Keratinocyte (primary cell): ENCODE data around the gene ZFPL1. TPM values are rescaled to one million over a fixed set of nuclear protein-coding genes. Genes with fewer than 3 reads are reported as not detected.

Source experiments
- DNase-seq: peaks from one replicate; pipeline ENCODE4 v3.0.0-alpha.2; 2011; ENCODE audit warnings: low read depth, missing footprints, low spot score
- FAIRE-seq: peaks from 2 replicates; lab custom pipeline; 2011; peaks lifted over from hg19 to GRCh38; lab: Jason Lieb, UNC
- H2AFZ ChIP-seq: 2 replicates; pipeline ENCODE4 v1.6.0; 2012; ENCODE audit warnings: low read length, control low read depth, inconsistent platforms; ENCODE audit not compliant: control insufficient read depth
- H3K27ac ChIP-seq: 2 replicates; pipeline ENCODE4 v1.5.1; 2011; ENCODE audit warnings: low read length; ENCODE audit not compliant: control insufficient read depth, insufficient read depth
- H3K27me3 ChIP-seq: 3 replicates; pipeline ENCODE4 v1.6.0; 2011; ENCODE audit warnings: low read length; ENCODE audit not compliant: control insufficient read depth, insufficient read depth; ENCODE audit errors: extremely low read depth
- H3K36me3 ChIP-seq, 2 experiments: 2 replicates in 1 of 2; 3 replicates in 1 of 2; pipeline ENCODE4 v1.5.1; 2011; ENCODE audit warnings: low read length in 2 of 2, mild to moderate bottlenecking in 1 of 2; ENCODE audit not compliant: control insufficient read depth in 2 of 2, insufficient read depth in 2 of 2; ENCODE audit errors: extremely low read depth in 1 of 2
- H3K4me1 ChIP-seq: 3 replicates; pipeline ENCODE4 v1.5.1; 2011; ENCODE audit warnings: low read length; ENCODE audit not compliant: control insufficient read depth, insufficient read depth; ENCODE audit errors: extremely low read depth
- H3K4me2 ChIP-seq: 3 replicates; pipeline ENCODE4 v1.6.0; 2011; ENCODE audit warnings: low read depth, low read length; ENCODE audit not compliant: control insufficient read depth, insufficient read depth; ENCODE audit errors: extremely low read depth
- H3K4me3 ChIP-seq, 3 experiments: fragments of 200-600 bp in 1 of 3; sonication (generic) in 1 of 3; 2 replicates in 2 of 3; 3 replicates in 1 of 3; pipeline ENCODE4 v1.5.1; 2011 to 2016; ENCODE audit warnings: low read length in 3 of 3, mild to moderate bottlenecking in 3 of 3, control low read depth in 2 of 3, inconsistent platforms in 1 of 3, low read depth in 1 of 3, mixed read lengths in 1 of 3, mixed run types in 1 of 3, moderate library complexity in 1 of 3; ENCODE audit not compliant: control insufficient read depth in 2 of 3, insufficient read depth in 2 of 3; ENCODE audit errors: extremely low read depth in 1 of 3
- H3K79me2 ChIP-seq: 2 replicates; pipeline ENCODE4 v1.6.0; 2012; ENCODE audit warnings: low read length; ENCODE audit not compliant: control insufficient read depth, insufficient read depth
- H3K9ac ChIP-seq: 3 replicates; pipeline ENCODE4 v1.6.0; 2011; ENCODE audit warnings: low read length; ENCODE audit not compliant: control insufficient read depth, insufficient read depth; ENCODE audit errors: extremely low read depth
- H3K9me1 ChIP-seq: 3 replicates; pipeline ENCODE4 v1.6.0; 2011; ENCODE audit warnings: low read length; ENCODE audit not compliant: control insufficient read depth, insufficient read depth; ENCODE audit errors: extremely low read depth
- H3K9me3 ChIP-seq: 2 replicates; pipeline ENCODE4 v1.5.1; 2012; ENCODE audit warnings: low read depth, low read length; ENCODE audit not compliant: control insufficient read depth
- H4K20me1 ChIP-seq: 3 replicates; pipeline ENCODE4 v1.6.0; 2011; ENCODE audit warnings: low read length; ENCODE audit not compliant: control insufficient read depth, insufficient read depth; ENCODE audit errors: extremely low read depth
- EZH2 ChIP-seq: IDR thresholded peaks from one replicate; pipeline ENCODE4 v1.6.1; 2012; ENCODE audit warnings: inconsistent platforms, mild to moderate bottlenecking, low read length, moderate library complexity
- dilution Hi-C: fragments of 300-500 bp; cut with MboI; formaldehyde crosslinking; loops from one replicate; pipeline ENCODE4 v1.7.0; 2020; ENCODE audit warnings: low sequenced_read_pairs; ENCODE audit not compliant: extremely low pct_ligation_motif_present
- polyA plus RNA-seq, 5 experiments: library from polyadenylated mRNA; depleted of rRNA in 3 of 5; stranded (reverse) in 3 of 5; stranded (forward) in 1 of 5; unstranded in 1 of 5; fragments of >200 nt; gene quantifications; 1 replicate in 1 of 5; 2 replicates in 3 of 5; 3 replicates in 1 of 5; pipeline versions ENCODE4 v1.2.1 to v1.2.3, GENCODE V29; 2011 to 2012; ENCODE audit warnings: missing spikeins in 2 of 5, low read depth in 1 of 5, low replicate concordance in 1 of 5
- TF ChIP-seq, protein P1 (sequence below), 3 experiments: IDR thresholded peaks in 1 of 3; conservative IDR thresholded peaks in 1 of 3; optimal IDR thresholded peaks in 1 of 3; 2 replicates in 2 of 3; 3 replicates in 1 of 3; pipeline versions ENCODE3 to v1.5.1; 2011; ENCODE audit warnings: low read length in 3 of 3, mild to moderate bottlenecking in 3 of 3, moderate library complexity in 2 of 3, control low read depth in 1 of 3, inconsistent platforms in 1 of 3; ENCODE audit not compliant: insufficient read depth in 2 of 3; ENCODE audit errors: extremely low read depth in 1 of 3

Gene ZFPL1
- polyA plus RNA-seq, 1 donor (not counting 4 experiments of a cell fraction or from before 2014, with no cell fraction given): 15.0 TPM

DNA sequence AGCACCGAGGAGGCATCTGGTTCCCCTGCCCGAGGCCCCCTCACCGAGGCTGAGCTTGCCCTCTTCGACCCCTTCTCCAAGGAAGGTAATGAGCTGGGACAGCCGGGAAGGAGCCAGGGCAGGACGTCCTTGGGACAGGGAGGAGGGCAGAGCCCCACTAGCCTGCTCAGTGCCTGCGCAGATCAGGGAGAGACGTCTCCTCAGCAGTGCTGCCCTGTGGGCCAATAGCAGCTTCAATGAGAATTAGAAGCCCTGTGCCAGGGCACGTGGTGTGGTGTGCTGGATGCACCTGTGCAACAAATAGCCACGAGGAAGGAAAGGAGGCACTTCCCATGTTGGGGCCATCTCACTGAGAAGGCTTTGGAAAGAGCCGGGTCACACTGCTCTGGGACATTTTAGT lies 48.4 kb upstream of the ZFPL1 start:
- FAIRE-seq: no peak
- no peak overlapping the region for H3K9ac ChIP-seq
- peaks cover 4 to 17% of the 10 kb centered on the region in 2 experiments for H3K36me3 ChIP-seq
- no peak overlapping the region for H3K4me3 ChIP-seq
- H3K27ac ChIP-seq: no peak overlapping the region
- H3K9me1 ChIP-seq: no peaks in the 10 kb centered on the region
- no peaks in the 10 kb centered on the region for H3K27me3 ChIP-seq
- dilution Hi-C loops: no loop called here
- TF ChIP-seq EZH2: no peak
- TF ChIP-seq, protein P1, sequence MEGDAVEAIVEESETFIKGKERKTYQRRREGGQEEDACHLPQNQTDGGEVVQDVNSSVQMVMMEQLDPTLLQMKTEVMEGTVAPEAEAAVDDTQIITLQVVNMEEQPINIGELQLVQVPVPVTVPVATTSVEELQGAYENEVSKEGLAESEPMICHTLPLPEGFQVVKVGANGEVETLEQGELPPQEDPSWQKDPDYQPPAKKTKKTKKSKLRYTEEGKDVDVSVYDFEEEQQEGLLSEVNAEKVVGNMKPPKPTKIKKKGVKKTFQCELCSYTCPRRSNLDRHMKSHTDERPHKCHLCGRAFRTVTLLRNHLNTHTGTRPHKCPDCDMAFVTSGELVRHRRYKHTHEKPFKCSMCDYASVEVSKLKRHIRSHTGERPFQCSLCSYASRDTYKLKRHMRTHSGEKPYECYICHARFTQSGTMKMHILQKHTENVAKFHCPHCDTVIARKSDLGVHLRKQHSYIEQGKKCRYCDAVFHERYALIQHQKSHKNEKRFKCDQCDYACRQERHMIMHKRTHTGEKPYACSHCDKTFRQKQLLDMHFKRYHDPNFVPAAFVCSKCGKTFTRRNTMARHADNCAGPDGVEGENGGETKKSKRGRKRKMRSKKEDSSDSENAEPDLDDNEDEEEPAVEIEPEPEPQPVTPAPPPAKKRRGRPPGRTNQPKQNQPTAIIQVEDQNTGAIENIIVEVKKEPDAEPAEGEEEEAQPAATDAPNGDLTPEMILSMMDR (optimal IDR thresholded peaks at IDR 0.05 in 1 of 3, IDR thresholded peaks at IDR 0.05 in 1 of 3, conservative IDR thresholded peaks at IDR 0.05 in 1 of 3; ENCODE audit: extremely low read depth in 1 of 3, insufficient read depth in 2 of 3, low read length in 3 of 3): no peak
- H4K20me1 ChIP-seq: no peaks in the 10 kb centered on the region
- H3K4me2 ChIP-seq: no peak overlapping the region
- no peaks in the 10 kb centered on the region for H3K79me2 ChIP-seq
- H3K4me1 ChIP-seq: peaks cover 3% of the 10 kb centered on the region
- DNase-seq: no peak
- H2AFZ ChIP-seq: no peak overlapping the region
- H3K9me3 ChIP-seq: no peaks in the 10 kb centered on the region

DNA sequence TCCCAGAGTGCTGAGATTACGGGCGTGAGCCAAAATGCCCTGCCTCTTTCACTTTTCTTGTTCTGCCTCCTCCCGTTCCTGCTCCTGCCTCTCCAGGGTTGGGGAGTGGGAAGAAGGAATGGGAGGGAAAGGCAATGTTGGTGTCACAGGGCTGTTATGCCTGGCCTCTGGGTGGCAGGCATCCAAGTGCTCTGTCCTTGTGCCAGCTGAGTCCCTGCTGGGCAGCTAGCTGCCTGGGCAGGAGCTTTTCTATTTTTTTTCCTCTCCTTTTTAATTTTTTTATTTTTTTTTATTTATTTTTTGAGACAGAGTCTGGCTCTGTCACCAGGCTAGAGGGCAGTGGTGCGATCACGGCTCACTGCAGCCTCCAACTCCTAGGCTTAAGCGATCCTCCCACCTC lies 47.1 kb upstream of the ZFPL1 start:
- H3K4me2 ChIP-seq: no peak overlapping the region
- H3K4me1 ChIP-seq: peaks cover 6% of the 10 kb centered on the region
- peaks cover 3% of the 10 kb centered on the region for H3K79me2 ChIP-seq
- dilution Hi-C loops: no loop called here
- FAIRE-seq (no peak), DNase-seq (no peak)
- H3K36me3 ChIP-seq: peaks cover 3 to 17% of the 10 kb centered on the region in 2 experiments
- H3K9ac ChIP-seq: no peak overlapping the region
- no peaks in the 10 kb centered on the region for H3K9me1 ChIP-seq
- H3K4me3 ChIP-seq: no peak overlapping the region
- TF ChIP-seq EZH2: no peak
- H2AFZ ChIP-seq: no peak overlapping the region
- no peak overlapping the region for H3K27ac ChIP-seq
- no peaks in the 10 kb centered on the region for H3K27me3 ChIP-seq
- H3K9me3 ChIP-seq: no peaks in the 10 kb centered on the region
- H4K20me1 ChIP-seq: no peaks in the 10 kb centered on the region

DNA sequence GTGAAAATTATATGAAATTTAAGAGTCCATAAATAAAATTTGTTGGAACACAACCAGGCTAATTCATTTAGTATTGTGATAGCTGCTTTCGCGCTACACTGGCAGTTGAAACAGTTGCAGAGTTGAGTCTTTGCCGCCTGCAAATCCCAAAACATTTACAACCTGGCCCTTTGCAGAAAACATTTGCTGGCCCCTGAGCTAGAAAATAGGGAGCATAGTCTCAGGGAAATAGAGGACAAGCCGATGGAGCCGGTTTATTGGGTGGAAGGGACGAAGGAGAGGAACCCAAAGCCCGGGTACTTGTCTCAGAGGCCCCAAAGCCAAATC lies 43.5 kb upstream of the ZFPL1 start:
- H3K27me3 ChIP-seq: no peaks in the 10 kb centered on the region
- H3K9me1 ChIP-seq: no peaks in the 10 kb centered on the region
- TF ChIP-seq, protein P1 (optimal IDR thresholded peaks at IDR 0.05 in 1 of 3, IDR thresholded peaks at IDR 0.05 in 1 of 3, conservative IDR thresholded peaks at IDR 0.05 in 1 of 3; ENCODE audit: extremely low read depth in 1 of 3, insufficient read depth in 2 of 3, low read length in 3 of 3): no peak
- TF ChIP-seq EZH2: no peak
- no peaks in the 10 kb centered on the region for H3K9me3 ChIP-seq
- H3K27ac ChIP-seq: peak overlapping the region; percentile 79
- peaks cover 3 to 14% of the 10 kb centered on the region in 2 experiments for H3K36me3 ChIP-seq
- H3K9ac ChIP-seq: peak overlapping the region; percentile 81
- H3K4me3 ChIP-seq: peak overlapping the region; percentile 60 to 76 (median 70)
- peak overlapping the region; percentile 76 for H2AFZ ChIP-seq
- H4K20me1 ChIP-seq: no peaks in the 10 kb centered on the region
- DNase-seq (no peak), FAIRE-seq (peak; percentile 51)
- dilution Hi-C loops: no loop called here
- peak overlapping the region; percentile 89 for H3K4me2 ChIP-seq
- H3K79me2 ChIP-seq: peaks cover 5% of the 10 kb centered on the region
- peaks cover 18% of the 10 kb centered on the region for H3K4me1 ChIP-seq
